ENCODE measurements around the gene GNPDA1.
A peak's percentile ranks its signal among the peaks of the same experiment; 100 is the strongest.

GNPDA1 gene

DNA sequence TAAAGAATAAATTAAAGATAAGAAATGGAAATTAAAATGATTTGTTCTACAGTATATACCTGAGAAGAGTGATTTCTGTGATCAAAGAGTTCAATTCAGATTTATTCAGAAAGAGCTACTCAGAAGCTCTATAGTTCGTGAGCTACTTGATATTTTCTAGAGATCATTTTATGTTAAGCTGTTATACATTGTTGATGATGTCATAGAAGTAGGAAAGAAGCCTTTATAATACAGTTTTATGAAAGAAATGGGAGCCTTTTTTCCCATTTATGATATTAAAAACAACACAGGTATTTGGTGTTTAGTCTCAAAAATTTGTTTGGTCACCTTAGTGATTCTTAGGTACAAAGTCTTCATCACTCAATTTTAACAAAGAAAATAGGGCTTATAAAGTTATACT, 23.1 kb downstream of the GNPDA1 start:
- no peak for DNase-seq

DNA sequence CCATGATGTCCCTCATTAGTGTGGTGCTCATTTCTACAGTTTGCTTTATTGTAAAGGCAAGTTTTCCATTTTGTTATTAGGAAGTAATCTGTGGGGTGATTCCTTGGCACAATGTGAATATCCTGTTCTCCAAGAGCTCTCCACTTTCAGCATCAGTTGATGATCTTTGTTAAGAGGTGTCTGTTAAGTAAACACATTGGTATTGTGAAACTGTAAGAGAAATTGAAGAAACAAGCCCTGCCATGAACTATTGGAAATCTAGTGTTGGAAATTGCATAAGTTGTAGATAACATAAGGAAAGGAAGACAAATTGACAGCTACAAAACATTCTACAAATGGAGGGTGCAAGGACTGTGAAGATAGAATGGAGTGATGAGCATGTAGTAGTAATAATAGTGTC, 26.8 kb downstream of the GNPDA1 start:
- DNase-seq: no peak

DNA sequence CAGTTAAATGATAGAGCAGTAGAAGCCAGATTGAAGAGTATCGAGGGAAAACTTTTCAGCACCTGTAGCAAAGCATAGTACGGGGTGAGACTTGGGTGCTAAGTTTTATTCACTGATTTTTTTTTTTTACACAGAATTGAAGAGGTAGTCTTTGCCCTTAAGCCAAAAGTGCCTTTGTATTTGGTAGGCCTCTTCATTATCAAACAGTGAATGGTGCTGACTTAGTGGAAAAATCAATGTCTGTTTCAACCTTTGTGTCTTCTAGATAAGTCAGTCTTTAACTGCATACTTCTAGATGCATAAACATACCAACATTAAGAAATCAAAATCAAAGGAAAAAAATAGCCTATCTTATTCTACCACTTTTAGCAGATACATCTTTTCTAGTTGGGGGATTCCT, 30.2 kb downstream of the GNPDA1 start:
- no peak for DNase-seq

DNA sequence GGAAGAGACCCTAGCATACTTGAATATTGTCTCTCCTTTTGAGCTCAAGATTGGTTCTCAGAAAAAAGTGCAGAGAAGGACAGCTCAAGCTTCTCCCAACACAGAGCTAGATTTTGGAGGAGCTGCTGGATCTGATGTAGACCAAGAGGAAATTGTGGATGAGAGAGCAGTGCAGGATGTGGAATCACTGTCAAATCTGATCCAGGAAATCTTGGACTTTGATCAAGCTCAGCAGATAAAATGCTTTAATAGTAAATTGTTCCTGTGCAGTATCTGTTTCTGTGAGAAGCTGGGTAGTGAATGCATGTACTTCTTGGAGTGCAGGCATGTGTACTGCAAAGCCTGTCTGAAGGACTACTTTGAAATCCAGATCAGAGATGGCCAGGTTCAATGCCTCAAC, 34.4 kb downstream of the GNPDA1 start:
- no peak for DNase-seq

DNA sequence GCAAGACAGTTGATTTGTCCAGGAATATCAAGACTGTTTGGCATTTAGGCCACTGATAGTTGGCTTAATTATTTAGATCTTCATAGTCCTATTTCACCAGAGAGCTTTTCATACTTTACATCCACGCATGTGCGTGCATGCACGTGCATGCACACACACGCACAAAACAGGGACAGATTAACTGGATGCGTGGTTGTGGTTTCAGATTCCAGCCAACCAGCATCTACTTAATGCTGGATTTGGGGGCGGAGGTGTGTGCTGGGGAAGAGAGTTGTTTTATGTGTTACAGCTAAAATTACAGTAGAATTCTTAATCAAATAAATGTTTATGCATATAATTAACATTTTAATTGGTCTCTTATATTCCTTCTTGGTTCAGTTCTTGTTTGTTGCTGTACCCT, 36.7 kb downstream of the GNPDA1 start:
- DNase-seq: no peak

DNA sequence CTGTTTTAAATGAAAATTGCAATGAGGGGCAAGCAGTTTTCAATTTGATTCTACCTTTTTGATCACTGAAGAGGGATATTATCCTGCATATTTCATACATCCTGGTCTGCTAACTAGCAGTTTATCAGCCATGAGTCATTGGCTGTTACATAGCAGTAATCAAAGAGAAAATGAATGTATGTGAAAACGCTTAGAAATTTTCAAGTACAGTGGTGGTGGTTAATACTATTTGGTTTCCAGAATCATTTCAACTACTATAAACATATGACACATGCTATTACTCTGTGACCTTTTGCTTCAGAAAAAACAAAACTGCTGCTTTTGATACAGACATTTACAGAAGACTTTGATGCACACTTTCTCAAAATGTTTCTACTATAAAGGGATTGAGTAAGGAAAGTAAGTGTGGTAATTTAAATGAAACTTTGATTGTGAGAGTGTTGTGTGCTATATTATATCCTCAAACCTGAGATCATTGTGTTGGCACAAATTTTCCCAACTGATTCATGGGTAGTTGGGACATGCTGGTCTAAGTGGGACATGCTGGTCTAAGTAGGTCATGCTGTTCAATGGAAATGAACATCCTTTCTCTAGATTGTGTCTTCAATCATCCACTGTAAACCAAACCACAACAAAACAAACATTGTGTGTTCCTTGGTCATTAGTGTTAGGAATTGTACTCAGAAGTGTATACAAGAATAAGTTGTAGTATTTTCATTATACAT, 38.8 kb downstream of the GNPDA1 start:
- DNase-seq: no peak

DNA sequence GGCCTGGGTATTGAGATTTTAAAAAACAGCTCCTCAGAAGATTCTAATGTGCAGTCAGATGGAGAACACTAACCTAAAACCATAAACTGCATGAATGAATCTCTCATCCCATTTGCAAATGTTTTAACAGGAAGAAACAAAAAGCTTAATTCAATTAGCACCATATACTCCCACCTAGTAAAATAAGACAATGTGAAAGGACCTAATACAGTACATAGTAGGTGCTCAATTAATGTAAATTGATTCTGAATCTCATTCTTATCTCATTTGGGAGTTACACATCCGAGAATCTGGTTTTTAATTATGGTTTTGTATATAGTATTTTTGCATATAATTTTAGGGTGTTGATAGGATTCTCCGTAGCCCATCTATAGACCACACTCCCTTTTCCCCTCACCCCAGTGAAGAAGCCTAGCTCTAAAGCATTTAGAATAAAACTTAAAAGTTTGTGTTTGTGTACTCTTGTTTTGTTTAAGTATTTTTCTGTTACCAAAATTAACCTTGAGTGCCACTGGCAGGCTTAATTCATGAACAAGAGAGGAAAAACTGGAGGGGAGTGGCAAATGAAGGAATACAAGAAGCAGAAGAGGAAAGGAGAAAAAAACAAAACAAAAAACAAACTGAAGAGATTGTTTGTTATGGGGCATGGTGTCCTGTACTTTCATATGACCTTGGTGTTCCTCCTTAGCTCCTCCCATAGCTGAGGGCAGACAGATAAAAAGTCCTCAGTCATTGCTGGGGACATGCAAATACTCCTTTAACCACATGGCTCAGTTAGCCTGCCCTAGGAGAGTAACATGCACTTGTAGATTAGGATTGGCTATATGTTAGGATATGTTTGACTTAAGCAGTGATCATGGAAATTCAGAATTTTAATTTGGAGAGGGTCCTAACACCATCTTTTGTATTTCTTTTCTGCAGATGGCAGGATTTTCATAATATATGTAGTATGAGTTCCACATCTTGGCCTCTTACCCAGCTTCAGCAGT, 42.8 kb downstream of the GNPDA1 start:
- no peak for DNase-seq

DNA sequence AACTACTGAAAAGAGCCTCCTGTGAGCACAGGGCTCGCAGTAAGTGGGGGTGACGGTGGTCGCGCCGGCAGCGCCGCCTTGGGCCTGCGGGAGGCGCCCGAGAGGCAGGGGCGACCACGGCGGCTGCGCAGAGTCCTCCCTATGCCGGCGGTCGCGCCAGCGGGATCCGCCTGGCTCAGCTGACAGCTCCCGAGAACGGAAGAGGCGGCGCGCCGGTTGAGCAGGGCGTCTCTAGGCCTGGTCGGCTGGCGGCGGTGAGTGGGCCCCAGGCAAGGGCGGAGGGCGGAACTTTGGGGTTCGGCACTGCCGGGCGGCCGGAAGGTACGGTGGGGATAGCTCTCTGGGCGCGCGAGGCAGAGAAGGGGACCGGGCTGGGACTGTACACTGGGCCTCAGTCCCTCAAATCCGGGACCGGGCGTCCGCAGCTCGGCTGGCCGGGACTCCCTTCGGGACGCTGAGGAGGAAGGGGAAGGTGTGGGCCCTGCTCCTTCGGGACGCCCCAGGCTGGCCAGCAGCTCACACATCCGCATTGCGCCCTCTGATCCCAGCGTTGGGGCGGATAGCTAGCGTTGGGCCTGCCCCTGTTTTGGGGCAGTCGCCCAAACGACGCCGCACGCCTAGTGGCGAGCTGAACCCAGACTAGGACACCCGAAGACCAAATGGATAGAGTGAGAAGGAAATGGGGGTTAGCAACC, 43.8 kb downstream of the GNPDA1 start, which contains the start of gene RNF14:
TSS of gene RNF14 (plus strand) at position 192 of the 695 bp plus-strand sequence. CDS start 4,484 bp downstream, outside the sequence.
- DNase-seq: peak; percentile 64

DNA sequence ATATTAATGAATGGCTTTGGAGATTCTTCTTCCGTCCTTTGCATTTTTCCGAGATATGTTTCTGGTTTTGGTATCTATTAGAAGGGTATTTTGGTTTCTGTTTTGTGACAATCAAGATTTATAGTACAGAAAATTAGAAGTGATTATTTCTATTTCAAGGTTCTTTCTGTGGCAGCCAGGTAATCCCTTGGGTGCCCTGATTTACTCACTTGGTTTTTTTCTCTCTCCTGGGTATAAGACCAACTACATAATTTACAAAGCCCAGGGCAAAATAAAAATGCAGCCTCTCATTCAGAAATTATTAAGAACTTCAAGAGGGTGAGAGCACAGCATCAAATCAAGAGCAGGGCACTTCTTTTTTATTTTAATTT, 45.9 kb downstream of the GNPDA1 start:
- DNase-seq: no peak

DNA sequence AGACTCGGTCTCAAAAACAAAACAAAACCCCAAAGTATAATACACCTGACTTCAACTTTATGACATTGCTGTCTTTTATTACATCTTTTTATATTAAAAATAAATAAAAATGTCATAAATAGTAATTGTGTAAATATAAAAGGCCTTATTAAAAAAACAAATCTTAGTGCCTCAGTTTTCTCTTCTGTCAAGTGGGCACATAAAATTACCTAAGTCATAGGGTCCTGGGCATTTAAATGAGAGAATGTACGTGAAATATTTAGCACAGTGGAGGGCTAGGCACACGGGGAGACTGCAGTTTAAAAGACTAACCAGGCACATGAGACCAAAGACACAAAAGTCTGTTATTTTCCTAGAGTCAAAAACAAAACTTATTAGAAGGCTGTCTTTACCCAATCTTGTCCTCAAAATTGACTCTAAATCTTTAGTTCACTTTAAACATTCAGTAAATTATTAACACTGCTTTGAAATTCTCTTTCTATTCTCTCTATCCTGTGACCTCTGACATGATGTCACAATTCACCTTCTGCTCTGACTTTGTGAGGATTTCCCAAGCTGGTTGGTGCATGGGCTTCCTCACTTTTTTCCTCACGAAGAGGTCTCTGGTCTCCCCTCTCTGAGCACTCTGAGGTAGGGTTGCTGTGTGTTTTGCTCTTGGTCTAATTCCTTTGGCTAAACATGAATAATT, 46.4 kb downstream of the GNPDA1 start:
- DNase-seq: no peak

DNA sequence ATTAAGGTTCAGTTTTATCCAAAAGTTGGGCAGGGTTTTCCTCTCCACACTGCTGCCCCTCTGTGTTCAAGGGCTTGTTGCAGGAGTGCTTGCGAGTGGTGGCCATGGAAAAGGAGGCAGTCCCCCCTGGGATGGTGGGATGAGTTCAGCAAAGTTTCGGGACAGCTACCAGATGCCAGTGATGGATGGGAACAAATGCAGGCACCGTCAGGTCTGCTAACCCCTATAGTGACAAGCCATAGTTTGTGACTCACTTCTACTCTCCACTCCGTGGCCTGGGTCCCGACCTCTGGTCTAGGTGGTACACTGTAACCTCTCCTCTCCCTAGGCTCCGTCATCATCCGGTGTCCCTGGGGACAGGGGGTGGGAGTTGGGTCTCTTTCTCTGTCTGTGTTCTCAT, 47.8 kb downstream of the GNPDA1 start:
- DNase-seq: no peak

DNA sequence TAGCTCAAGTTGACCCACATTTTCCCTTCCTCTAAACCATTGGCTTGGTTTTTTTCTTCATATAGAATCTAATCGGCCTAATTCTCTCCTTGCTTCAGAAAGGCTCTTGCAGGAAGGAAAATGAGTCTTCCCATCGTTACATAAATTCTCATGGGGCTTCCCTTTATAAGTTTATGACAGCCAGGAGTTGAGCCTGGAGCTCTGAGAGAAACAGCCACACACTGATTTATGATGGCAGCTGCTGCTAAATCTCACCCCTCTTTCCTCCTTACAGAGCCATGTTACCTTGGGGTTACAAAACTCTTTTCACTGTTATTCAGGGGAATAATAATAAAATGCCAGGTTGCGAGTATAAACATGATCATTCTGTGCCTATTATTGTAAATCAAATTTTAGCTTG, 49.1 kb downstream of the GNPDA1 start:
- no peak for DNase-seq

DNA sequence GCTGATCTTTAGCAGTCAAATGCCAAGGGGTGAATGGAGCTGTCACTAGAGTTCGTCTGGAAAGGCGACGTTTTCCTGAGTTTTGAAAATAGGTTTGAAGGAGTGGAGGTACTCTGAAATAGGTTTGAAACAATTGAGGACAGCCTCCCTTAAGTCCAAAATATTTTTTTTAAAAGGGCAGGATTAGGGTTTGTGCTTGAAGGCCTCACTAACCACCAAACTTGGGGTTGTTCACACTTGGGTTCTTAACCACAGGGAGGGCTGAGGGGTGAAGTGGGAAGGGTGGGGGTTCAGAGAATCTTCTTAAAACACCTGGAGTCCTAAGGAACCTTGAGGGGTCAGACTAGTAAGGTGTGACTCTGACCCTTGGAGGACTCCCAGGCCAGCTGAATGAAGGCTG, 51.4 kb downstream of the GNPDA1 start:
- DNase-seq: no peak

DNA sequence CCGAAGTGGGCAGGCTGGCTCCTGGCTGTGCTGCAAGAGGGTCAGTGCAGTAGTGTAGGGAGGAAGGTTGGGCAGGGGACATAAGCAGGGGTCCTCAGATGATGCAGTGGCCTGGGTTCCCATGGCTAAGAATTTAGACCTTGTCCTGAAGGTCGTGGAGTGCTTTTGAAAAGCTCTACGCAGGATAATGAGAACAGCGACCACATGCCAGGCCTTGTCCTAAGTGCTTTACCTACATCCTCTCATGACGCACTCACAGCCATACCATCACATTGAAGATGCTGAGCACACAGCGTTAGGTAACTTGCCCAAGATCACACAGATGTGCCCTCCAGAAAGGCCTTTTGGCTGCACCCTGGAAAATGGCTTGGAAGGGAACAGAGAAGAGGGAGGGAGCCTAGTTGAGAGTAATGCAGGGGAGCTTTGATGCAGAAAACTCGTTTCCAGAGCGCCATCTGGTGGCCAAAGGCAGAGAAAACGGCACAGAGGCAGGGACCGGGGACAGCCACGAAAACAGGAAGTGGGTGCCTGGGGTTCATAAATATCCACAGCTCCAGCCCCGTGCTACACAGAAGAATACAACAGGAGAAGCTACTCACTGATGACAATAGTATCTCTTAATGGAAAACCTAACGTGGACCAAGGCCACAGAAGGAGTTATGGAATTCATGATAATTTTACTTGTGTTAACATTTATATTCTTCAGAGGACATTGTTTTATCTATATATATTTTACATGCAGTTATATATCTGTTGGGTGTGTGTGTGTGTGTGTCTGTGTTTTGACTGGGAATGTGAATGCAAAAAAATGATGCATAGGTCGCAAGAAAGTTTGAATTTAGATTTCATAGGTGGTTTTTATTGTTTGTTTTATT, 52.1 kb downstream of the GNPDA1 start:
- DNase-seq: peak; percentile 39

DNA sequence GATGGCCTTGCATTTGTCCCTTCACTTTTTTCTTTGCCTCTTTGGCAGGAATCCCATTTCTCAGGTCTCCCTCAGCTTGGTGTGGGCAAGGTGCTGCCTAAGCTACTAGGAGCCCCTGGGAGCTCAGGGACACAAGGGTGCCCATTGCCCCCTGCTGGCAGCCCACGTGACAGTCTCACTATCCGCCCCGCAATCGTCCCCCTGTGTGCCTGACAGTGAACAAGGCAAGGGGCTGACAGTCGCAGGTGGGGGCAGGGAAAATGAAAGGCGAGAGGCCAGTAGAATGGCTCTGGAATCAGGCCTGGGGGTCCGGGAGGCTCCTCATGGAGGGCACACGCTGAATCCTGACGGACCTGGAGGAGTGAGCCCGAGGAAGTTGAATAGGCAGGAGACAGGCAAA, 52.8 kb downstream of the GNPDA1 start:
- DNase-seq: no peak

DNA sequence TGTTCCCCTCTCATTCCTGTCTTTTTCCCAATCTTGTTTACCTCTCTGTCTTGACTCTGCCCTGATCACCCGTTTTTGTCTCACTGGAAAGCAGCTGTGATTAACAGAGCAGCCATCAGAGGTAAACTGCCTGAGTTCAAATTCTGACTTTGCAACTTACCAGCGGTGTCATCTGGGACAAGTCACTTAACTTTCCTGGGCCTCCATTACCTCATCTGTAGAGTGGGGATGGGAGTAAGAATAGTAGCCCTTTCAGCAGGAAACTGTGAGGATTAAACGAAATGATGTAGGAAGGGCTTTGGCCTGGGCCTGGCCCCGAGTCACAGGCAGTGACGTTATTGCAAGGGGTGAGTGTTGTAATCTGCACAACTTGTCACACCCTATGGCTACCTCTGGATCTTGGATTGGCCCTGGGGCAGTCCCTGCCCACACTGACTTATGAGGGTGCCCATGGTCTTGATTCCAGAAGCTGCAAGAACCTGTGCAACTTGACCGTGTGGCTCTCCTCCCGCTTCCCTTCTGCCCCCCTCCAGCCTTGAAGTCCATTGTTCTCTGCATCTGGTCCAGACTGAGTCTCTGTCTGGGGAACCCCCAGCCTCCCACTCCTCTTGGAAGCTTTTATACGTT, 54.2 kb downstream of the GNPDA1 start:
- DNase-seq: no peak

DNA sequence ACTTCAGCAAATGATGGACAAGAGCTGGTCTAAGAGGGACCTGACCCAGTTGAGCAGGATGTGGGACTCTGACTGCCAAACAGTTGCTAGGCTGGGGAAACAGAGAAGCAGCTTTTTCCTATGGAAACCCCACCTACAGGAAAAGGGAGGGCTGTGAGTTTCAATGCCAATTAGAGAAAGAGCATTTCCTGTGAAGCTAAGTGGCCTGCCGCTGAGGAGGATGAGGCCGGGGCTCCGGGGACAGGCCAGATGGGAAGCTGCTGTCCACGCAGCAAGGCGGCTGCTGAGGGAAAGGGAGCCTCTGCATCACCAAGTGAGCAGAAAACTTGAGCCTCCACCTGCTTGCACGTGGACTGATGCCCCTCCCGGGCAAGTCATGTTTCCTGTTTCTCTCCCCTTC, 54.7 kb downstream of the GNPDA1 start, which contains the start of gene PCDH12:
TSS of gene PCDH12 (minus strand) at position 90 of the 400 bp plus-strand sequence. CDS start 351 bp downstream, outside the sequence.
- DNase-seq: no peak

DNA sequence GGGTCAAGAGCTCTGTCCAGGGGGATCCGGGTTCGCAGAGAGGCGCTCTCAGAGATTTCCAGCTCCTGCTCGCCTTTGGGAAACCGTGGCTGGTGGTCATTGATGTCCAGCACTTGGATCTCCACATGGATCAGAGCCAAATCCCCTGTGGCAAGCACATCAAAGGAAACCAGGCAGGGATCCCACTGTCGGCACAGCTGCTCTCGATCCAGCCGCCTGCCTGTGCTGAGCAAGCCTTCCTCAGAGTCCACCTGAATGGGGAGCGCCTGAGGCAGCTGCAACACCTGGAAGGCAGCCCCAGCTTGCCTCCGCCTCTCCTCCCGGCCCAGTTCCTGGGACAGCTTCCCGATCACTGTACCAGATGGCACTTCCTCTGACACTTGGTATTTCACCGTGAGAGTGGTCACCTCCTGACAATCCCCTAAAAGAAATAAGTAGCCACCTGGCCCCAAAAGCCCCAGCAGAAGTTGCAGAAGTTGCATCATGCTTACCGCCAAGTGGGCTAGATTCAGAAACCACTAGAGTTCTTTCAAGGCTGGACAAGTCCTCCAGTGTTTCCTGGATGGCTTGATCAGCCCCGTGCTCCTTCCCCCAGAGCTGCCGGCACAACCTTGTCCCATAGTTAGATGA, 55.3 kb downstream of the GNPDA1 start:
- no peak for DNase-seq

DNA sequence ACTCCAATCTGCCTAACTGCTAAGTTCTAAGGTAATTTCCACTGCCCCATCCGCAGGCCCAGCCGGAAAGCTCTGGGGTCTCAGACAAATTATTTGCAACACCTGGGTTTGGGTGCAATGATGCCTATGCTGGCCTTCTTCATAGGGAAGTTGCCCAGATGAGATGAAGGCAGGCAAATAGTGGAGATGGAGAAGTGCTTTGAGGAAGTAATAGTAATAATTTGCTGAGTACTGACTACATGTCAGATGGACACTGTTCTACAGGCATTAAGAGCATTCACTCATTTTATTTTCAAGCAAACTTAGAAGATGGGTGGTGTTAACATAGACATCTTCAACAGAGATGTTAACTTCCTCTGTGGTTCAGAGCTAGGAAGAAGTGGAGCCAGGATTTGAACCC, 58.6 kb downstream of the GNPDA1 start:
- no peak for DNase-seq

DNA sequence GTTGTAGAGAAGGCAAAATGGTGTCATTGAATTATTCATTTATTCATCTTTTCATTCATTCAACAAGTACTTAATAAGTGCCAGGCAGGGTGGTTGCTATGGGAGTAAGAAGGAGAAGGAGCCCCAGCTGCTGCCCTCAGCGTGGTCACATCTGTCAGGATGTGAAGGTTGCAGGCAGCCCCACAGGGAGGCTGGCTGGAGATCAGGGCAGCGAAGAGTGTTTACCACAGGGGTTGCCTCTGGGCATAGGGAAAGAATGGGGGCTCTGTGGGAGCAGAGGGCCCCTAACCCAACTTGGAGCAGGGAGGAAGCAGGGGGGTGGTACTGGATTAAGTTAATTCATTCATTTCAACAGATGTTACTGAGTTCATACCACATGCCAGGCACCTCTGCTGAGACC, 60.8 kb downstream of the GNPDA1 start:
- DNase-seq: no peak

DNA sequence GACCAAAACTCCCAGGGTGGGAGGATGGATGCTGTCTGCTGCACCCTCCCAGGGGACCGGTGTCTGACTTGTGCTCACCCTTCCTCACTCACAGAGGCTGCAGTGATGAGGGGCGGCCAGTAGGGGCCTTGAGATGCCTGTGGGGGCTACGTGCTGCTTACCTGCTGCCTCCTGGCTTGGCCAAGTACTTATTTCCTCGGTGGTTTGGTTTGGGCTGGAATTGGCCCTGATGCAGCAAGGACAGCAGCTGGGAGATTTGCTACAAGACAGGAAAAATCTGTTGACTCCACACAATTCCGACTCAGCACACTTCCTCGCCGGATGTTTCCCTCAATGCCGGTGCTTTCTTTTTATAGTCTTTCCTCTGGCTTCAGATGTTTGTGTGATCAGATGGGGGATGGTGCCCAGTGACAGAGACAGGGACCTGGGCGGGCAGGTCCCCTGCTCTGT, 61.5 kb downstream of the GNPDA1 start:
- DNase-seq: no peak

Data from NCI-H446 treated with DMSO at 0.1 percent for 48 hours (cell line).